HG02759 (cell line): Measurements from ENCODE around the gene KRT37.

Experiments
- ATAC-seq: cut with Tn5 transposase; IDR thresholded peaks from one replicate; pipeline ENCODE4 v1.9.1; 2021; ENCODE audit warnings: mild to moderate bottlenecking, moderate library complexity; ENCODE audit not compliant: unreplicated experiment

Gene KRT37

GRCh38 chr17:41377546-41377945 is 46.8 kb downstream of the KRT37 start:
- no peak for ATAC-seq
